Dedifferentiated amniotic fluid mesenchymal stem cell (primary cell): Measurements from ENCODE around the gene RHOJ.
"Not testable (repeated sequence)": the region's sequence is repeated elsewhere in the genome, so short reads cannot be mapped to it uniquely, and the experiment has no call there.

Experiments
- DNase-seq: peaks from one replicate; pipeline ENCODE4 v3.0.0-alpha.2; 2016; ENCODE audit errors: extremely low spot score

The RHOJ gene

GRCh38 chr14:63297372-63298063 is 93.3 kb downstream of the RHOJ start:
- no peak for DNase-seq

DNA sequence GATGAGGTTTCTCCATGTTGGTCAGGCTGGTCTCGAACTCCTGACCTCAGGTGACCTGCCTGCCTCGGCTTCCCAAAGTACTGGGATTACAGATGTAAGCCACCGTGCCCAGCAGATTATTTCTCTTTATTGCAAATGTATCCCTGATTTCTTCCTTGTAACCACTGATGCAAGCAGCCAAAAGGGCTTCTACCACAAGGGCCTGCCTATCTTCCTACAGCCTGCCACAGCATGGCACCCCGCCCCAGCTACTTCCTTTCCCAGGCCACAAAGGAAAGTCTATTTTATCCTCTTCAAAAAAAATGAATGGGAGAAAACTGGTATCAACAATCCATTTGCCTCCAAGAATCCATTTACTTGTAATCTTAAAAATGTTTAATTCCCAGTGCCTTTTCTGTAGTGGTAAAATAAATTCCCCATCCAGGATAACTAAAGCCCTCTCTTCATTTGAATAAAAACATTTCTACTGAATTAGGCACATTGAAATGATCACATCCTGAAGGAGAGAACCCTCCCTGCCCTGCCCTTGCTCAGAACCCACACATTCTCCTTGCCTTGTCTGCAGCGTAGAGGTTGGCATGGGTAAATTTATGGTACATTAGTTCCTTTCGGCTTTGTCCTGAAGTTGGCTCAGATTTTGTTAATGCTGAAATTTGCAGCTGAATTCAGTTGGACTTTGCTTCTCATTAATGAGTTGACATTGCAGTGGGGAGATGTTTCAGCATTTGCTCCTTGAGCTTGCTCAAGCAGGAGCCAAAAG is 95.3 kb downstream of the RHOJ start:
- DNase-seq, result no peak

GRCh38 chr14:63300854-63301253 is 96.6 kb downstream of the RHOJ start:
- DNase-seq, result no peak

DNA sequence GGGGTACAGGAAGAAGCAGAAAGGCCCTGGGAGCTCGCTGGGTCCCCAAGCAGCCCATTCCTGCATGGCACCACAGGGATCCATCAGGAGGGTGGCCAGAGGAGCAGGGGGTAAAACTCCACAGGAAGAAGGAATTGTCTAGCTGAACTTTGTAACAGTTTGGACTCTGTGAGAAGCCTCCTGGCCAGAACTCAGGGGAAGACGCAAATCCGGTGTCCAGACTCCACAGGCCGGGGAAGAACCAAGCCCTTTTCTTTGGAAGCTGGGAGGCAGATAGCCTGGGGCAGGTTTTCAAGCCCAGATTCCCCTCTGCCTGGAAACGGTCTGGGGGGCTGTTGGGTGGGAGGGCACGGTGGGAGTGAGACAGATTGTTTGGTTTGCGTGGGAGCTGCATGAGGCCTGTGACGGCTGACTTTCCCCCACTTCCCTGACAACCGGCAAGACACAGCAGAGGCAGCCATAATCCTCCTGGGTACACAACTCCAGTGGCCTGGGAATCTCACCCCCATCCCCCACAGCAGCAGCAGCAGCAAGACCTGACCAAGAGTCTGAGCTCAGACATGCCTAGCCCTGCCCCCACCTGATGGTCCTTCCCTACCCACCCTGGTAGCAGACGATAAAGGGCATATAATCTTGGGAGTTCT is 97.8 kb downstream of the RHOJ start:
- no peak for DNase-seq

DNA sequence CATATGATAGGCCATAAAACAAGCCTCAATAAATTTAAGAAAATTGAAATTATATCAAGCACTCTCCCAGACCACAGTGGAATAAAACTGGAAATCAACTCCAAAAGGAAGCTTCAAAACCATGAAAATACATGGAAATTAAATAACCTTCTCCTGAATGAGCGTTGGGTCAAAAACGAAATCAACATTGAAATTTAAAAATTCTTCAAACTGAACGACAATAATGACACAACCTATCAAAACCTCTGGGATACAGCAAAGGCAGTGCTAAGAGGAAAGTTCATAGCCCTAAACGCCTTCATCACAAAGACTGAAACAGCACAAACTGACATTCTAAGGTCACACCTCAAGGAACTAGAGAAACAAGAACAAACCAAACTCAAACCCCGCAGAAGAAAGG is 100.2 kb downstream of the RHOJ start:
- DNase-seq, result not testable (repeated sequence)

- DNase-seq, result no peak
These were observed 104.6 kb downstream of the RHOJ start for GRCh38 chr14:63308723-63309317.

DNA sequence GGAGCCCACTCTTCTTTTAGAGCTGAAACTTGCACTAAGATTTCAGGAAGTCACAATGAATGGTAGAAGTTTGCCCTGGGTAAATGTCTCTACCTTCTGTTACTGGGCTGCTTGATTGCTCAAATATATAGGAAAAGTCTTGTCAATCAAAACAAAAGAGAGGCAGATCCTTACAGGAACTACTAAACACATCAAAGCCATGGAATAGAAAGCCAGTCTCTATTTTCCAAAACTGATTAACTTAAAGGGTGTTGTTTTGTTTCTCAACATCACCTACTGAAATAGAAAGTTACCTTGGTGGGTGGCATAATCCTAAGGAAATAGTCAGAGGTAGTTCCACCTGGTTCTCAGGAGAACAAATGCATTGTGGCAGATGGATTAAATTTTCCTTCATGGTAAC is 114.6 kb downstream of the RHOJ start, which contains the start of gene GPHB5:
TSS of gene GPHB5 (minus strand) at position 101 of the 400 bp plus-strand sequence. CDS start 1,086 bp downstream, outside the sequence.
- no peak for DNase-seq

DNA sequence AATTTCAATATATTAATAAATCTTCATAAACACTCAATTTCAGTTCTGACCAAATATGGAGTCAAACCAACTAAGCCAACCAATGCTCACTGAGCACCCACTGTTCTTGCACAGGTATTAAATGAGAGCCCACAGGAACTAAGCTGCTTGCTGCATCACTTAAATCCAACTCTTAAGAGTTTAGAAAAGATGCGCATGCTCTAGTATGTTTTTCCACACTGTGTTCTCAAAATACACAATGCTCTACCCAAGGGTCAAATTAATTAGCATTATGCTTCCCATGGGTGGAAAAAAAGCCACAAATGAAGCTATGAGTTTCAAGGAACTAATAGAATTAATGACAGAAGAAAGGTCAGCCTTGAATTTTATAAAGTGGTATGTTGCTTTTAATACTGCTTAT is 118.2 kb downstream of the RHOJ start:
- no peak for DNase-seq

- DNase-seq, result no peak
These were observed 118.8 kb downstream of the RHOJ start for GRCh38 chr14:63322897-63323573.

GRCh38 chr14:63326840-63327239 is 122.6 kb downstream of the RHOJ start:
- no peak for DNase-seq

DNA sequence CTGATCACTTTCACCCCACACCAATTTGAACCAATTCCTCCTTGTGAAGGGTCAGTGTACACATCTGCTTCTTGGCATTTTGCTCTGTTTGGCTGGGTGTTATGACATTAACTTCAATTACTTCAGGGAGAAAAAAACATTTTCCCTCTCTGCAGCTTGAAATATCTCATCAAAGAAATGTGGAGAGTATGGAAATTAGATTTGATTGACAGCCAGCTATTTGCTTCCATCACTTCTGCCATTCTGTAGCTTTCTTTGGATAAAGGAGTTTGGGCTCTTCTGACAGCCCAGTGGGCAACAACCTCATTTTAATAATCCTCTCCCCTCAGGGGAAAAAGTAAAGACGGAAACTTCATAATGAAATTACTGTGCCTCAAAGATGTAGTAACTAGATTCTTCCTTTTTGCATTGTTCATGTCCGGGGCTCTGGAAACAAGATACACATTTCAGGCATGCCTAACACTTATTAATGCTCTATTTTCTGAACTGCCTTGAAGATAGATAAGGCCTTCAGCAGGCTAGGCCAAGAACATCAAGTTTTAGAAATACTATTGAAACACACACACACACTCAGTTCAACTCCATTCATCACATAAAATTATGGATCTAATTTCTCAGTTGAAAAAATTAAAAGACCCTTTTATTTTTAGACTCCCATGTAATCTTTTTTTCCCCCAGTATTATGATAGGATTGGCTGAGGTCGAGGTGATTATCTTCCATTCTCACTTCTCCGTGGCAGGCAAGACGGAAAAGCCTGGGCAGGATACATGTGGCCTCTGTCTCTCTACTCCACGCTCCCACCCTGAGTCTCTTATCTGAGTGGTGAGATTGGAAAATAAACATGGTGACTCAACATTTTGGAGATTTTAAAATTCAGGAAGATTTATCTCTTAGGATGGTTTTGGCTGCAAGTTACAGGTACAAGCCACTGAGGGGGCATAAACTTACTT is 124.8 kb downstream of the RHOJ start:
- DNase-seq, result no peak

DNA sequence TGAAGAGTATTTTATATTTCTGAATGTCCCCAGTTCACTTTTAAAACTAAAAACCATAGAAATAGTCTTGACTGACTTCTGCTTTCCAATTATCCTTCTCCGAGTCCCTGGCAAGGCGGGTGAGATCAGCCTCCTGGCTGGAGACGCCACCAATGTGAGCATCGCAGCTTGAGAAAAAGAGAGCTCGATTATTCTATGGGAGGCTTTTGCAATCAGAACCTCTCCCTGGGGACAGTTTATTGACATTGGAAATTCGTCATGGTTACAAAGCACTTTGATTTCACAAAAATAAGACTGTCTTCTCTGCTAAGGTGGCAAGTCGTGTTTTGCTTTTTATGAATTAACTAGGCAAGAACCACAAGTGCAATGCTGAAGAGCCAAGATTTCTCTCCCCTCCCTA is 138.1 kb downstream of the RHOJ start:
- DNase-seq, result no peak
